T-helper 1 cell (primary cell): ENCODE results near the gene PRKG1.
"Not testable (repeated sequence)": the region's sequence is repeated elsewhere in the genome, so short reads cannot be mapped to it uniquely, and the experiment has no call there.

ENCODE experiments used
- DNase-seq, 5 donors: peaks; one replicate each; pipeline ENCODE4 v3.0.0-alpha.2; 2012 to 2020

Gene PRKG1

DNA sequence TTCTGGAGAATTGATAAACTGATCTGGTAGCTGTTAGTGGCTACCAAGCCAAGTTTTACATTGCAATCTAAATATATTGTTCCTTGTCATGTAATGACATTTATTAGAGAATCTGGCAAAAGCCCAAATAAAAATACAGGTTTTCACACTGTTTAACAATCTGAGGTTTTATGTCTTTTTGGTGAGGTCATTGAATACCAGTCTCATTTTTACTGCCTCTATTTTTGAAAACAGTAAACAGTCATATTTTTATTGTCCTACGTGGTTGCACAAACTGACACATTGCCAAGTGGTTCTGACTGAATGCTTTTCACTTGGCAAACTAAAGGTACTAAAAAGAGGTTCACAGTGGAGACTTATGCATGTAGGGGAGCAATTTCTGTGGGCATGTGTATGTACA, 157.5 kb downstream of the PRKG1 start:
- no peak for DNase-seq

GRCh38 chr10:51233337-51234100, 159.2 kb downstream of the PRKG1 start:
- no peak for DNase-seq

GRCh38 chr10:51235865-51236264, 161.6 kb downstream of the PRKG1 start:
- DNase-seq: no peak

DNA sequence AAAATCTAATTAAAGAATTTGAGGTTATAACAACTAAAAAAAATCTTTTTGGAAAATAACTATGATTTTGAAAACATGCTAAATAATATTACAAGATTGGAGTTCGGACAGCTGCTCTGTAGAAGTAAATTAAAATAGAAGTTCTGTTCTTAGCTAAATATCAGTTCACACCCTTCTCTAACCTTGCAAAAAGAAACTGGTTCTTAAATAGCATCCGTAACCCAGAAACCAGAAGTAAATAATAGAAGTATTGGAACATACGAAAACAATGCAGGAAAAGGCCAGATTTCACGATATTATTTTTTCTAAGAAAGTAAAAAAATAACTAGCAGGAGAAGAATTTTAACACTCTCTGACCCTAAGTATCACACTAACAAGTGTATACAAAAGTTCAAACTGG, 164.7 kb downstream of the PRKG1 start:
- DNase-seq: no peak

GRCh38 chr10:51241461-51241860, 167.2 kb downstream of the PRKG1 start:
- no peak for DNase-seq

DNA sequence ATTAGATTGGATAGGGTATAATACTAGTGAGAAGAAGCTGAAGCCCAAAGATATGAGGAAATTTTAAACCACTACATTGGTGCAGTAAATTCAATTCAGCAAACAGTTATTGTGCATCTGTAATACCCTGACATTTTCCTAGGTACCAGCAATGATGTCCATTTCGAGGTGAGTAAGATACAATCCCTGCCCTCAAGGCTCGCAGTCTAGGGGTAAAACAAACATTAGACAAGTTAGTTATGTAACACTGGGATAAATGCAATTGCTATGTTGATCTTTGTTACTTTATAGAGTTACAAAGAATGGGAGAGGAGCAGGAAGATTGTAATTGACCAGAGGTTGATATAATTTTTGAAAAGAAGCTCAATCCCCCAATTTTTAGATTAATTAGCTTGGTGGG, 168.1 kb downstream of the PRKG1 start:
- DNase-seq: no peak

DNA sequence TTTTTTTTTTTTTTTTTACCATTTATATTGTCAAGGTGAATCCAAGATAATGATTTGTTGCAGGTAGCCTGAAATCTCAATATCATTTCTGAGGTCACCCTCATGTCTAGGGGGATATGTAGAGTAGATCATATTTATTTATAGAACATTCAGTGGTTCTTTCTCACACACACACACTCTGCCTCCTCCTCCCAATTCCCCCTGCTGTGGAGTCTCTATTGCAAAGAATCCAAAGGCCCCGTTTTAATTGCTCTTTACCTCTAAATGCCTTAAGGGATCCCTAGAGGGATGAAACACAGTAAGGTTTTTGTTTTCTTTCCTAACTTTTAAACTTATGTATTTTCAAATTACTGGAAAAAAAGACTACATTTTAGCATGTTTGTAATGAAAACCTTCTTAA, 170.0 kb downstream of the PRKG1 start:
- no peak for DNase-seq

- DNase-seq: no peak
These were observed 170.6 kb downstream of the PRKG1 start for GRCh38 chr10:51244748-51245490.

DNA sequence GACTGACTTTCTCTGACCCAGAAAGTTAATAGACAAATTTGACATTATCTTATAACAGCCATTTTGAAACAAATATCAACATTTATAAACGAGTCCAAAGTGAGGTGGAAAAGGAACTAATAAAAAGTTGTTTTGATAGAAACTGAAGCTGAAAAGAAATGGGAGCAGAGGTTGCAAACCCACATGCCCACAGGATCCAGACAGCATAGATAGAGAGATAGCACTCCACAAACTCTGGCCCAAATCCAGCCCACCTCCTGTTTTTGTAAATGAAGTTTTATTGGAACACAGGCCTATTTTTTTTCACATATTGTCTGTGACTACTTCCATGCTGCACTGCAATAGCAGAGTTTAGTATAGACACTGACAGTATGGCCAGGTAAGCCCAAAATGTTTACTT, 171.9 kb downstream of the PRKG1 start:
- DNase-seq: no peak

GRCh38 chr10:51250278-51250920, 176.1 kb downstream of the PRKG1 start:
- DNase-seq: no peak

DNA sequence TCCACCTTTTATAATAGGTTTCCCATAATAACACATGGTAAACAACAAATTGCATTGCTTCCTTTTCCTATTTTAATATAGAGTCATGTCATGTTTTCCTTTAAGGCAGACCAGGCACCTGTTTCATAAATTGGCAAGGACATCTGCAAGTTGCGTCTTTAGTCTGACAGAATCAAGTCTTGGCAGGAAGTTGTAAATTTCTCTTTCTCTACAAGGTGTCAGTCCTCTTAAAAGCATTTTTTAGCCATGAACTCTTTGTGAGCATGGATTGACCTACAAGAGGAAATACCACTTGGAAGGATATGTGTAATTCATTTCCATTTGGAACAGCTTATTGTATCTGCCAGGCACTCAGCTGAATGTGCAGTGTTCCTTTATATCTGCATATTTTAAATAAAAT, 176.8 kb downstream of the PRKG1 start:
- DNase-seq: no peak

DNA sequence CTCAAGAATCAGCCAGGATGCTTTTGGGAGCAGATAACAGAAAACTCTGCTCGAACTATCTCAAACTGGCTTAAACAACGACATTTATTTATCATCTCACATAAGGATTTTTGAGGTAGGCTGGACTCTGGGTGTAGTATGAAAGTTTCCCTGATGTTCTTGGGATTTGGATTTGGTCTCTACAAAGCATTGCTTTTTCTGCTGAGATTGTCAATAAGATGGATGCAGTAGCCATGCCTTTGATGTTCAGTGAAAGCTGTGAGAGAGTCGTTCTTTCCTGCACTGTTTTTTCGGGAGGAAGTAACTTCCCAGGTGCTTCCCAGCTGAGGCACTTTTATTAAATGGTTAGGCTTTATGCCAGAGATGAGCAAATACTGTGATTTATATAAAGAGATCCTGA, 181.1 kb downstream of the PRKG1 start:
- no peak for DNase-seq

- no peak for DNase-seq
These were observed 183.4 kb downstream of the PRKG1 start for GRCh38 chr10:51257511-51258248.

GRCh38 chr10:51260376-51260775, 186.1 kb downstream of the PRKG1 start:
- no peak for DNase-seq

GRCh38 chr10:51266496-51266895, 192.2 kb downstream of the PRKG1 start:
- DNase-seq: no peak

GRCh38 chr10:51267980-51268570, 193.8 kb downstream of the PRKG1 start:
- not testable (repeated sequence) for DNase-seq

GRCh38 chr10:51269821-51270220, 195.5 kb downstream of the PRKG1 start:
- DNase-seq: no peak

DNA sequence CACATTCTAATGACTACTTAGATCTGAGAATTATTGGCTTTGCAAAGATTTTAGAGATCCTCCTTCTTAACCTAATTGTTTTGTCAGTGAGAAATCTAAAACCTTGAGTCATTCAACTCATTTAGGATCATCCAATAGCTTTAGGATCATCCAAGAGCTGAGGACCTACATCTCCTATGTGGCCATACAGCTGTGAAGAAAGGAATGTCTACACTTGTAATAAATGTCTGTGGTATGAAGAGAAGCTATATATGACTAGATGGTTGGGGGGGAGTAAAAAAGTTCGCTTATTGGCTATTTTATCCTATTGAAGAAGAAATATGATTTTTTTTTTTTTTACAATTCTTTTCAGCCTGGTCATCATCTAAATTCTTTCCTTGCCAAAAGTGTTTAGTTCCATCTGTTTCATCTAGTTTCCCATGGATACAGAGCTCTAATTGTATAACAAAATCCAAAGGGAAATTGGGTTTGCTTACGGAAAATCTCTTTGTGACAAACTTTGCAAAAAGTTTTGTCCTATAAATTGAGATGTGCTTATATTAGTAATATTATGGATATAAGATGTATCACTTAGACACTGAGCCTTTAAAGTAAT, 196.7 kb downstream of the PRKG1 start:
- DNase-seq: no peak

DNA sequence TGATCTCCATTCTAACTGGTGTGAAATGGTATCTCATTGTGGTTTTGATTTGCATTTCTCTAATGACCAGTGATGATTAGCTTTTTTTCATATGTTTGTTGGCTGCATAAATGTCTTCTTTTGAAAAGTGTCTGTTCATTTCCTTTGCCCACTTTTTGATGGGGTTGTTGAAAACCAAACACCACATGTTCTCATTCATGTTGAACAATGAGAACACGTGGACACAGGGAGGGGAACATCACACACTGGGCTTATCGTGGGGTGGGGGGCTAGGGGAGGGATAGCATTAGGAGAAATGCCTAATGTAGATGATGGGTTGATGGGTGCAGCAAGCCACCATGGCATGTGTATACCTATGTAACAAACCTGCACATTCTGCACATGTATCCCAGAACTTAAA, 197.8 kb downstream of the PRKG1 start:
- not testable (repeated sequence) for DNase-seq

- no peak for DNase-seq
These were observed 198.3 kb downstream of the PRKG1 start for GRCh38 chr10:51272555-51272954.

- DNase-seq: no peak
These were observed 199.3 kb downstream of the PRKG1 start for GRCh38 chr10:51273574-51273973.

DNA sequence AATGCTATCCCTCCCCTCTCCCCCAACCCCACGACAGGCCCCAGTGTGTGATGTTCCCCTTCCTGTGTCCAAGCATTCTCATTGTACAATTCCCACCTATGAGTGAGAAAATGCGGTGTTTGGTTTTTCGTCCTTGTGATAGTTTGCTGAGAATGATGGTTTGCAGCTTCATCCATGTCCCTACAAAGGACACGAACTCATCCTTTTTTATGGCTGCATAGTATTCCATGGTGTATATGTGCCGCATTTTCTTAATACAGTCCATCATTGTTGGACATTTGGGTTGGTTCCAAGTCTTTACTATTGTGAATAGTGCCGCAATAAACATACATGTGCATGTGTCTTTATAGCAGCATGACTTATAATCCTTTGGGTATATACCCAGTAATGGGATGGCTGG, 201.8 kb downstream of the PRKG1 start:
- DNase-seq: not testable (repeated sequence)
